ENCODE results near the gene PPIF. TPM values are rescaled to one million over a fixed set of nuclear protein-coding genes. Genes with fewer than 3 reads are reported as not detected.

The PPIF gene
- total RNA-seq, 1 donor from 2014 or later = 139 TPM

DNA sequence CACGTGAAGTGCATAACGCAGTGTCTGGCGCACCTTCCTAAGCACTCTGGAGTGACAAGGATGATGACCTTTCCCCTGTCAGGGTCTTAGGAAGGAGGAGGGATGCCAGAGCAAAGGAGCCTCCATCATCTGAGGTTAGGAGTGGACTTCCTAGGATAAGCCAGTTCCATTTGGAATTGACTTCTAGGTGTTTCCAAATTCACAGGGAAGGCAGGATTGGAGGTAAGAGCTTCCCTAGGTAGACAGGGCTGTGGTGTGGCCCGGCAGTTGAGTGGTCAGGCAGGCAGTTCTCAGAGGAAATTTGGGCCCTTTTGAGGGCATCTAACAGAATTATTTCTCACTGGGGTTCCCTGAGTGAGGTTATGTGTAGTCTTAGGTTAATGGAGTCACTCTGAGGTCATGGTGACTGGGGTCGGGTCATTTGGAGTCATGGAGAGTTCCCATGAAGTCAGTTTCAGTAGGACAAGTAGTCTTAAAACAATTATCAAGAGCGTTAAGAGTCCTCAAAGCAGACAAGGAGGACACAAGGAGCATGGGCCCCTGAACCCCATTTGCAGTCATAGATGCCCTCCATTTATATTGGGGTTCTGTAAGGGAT, 8.2 kb downstream of the PPIF start:
- intact Hi-C loops (cut with micrococcal nuclease) = no loop called here
- no peak for ATAC-seq
- DNase-seq = no peak

DNA sequence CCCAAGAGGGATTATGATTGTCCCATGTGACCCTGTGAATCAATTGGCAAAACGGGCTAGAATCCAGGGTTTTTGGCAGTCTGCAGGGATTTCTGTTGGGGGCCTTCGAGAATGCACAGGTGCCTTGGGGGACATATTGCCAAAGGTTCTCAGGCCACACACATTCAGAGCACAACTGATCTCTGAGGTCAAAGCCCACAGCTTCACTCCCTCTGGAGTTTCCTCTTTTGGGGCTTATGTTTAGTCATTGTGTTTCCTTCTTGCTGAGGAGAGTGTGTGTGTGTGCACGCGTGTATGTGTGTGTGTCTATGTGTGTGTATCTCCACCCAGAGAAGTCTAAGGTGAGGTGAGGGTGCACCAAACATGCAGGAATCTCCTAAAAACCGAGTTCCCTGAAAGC, 8.8 kb downstream of the PPIF start:
- intact Hi-C loops (cut with micrococcal nuclease) = no loop called here
- no peak for DNase-seq
- peak; percentile 5 for ATAC-seq

DNA sequence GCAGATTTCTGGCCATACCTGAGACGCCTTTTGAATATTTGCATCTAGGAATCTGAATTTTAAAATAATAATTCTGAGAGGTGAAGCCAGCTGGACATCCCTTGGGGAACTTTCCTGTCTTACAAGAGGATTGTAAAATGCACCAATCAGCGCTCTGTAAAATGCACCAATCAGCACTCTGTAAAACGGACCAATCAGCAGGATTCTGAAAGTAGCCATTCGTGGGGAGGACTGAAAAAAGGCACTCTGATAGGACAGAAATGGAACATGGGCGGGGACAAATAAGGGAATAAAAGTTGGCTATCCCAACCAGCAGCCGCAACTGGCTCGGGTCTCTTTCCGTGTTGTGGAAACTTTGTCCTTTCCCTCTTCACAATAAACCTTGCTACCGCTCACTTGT, 9.9 kb downstream of the PPIF start:
- DNase-seq (no peak), ATAC-seq (no peak)
- intact Hi-C loops (cut with micrococcal nuclease) = no loop called here

DNA sequence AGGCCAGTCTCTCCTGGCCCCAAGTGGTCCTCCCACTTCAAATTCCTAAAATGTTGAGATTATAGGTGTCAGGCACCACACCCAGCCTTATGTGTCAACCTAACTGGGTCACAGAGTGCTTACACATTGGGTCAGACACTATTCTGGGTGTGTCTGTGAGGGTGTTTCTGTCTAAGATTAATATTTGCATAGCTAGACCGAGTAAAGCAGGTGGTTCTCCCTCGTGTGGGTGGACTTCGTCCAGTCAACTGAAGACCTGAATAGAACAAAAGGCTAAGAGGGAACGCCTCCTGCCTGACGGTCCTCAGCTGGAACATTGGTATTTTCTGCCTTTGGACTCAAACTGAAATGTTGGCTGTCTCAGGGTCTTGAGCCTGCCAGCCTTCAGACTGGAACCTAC, 11.5 kb downstream of the PPIF start:
- DNase-seq = no peak
- intact Hi-C loops (cut with micrococcal nuclease) = no loop called here
- peak; percentile 31 for ATAC-seq

DNA sequence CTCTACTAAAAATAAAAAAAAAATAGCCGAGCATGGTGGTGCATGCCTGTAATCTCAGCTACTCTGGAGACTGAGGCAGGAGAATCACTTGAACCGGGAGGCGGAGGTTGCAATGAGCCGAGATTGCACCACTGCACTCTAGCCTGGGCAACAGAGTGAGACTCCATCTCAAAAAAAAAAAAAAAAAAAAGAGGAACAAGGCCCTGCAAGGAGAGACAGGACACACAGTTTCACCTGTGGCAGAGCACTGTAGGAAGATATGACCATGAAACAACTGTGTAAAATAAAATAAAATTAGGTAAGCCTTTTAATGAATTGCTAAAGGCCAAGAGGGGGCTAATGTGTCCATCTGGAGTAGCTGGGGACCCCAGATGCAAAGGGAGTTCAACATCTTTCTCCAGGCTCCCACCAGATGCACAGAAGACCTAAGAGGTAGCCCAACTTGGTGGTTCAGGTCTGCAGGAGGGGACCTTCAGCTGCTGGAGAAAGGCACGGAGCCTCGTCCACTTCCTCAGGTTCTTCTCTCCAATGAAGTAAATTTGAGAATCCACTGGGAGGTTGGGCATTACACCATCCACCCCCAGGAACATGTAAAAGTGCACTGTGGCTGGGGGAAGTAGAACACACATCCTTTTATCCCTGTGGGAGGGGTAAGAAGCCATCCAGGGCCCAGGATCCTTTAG, 12.7 kb downstream of the PPIF start:
- intact Hi-C loops (cut with micrococcal nuclease) = no loop called here
- DNase-seq (no peak), ATAC-seq (no peak)

DNA sequence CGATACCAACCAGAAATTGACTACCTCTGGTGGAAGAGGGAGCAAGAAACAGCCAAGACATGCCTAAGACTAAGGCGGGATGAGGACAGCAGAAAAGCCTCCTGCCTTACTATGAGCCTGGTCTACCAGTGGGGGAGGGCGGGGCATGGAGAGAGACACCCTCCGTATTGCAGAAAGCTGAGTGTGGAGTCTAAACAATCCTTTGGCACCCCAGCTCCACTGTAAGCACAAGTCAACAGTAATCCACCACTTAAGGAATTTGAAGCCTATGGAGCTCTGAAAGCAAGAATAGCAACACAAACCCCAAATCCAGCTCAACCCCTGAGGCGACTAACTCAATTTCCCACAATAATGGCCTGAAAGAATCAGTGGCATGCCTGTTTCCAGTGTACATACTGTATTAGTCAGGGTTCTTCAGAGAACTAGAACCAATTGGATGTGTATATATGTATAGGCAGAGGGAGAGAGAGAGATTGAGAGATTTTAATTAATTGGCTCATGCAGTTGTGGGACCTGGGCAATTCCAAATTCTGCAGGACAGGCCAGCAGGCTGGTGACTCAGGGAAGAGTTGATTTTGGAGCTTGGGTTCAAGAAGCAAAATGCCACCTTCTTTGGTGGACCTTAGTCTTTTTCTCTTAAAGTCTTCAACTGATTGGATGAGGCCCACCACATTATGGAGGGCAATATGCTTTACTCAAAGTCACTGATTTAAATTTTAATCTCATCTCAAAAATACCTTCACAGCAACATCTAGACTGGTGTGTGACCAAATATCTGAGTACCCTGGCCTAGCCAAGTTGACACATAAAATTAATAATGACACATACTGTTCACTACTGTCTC, 13.5 kb downstream of the PPIF start:
- DNase-seq (no peak), ATAC-seq (no peak)
- intact Hi-C loops (cut with micrococcal nuclease) = no loop called here

DNA sequence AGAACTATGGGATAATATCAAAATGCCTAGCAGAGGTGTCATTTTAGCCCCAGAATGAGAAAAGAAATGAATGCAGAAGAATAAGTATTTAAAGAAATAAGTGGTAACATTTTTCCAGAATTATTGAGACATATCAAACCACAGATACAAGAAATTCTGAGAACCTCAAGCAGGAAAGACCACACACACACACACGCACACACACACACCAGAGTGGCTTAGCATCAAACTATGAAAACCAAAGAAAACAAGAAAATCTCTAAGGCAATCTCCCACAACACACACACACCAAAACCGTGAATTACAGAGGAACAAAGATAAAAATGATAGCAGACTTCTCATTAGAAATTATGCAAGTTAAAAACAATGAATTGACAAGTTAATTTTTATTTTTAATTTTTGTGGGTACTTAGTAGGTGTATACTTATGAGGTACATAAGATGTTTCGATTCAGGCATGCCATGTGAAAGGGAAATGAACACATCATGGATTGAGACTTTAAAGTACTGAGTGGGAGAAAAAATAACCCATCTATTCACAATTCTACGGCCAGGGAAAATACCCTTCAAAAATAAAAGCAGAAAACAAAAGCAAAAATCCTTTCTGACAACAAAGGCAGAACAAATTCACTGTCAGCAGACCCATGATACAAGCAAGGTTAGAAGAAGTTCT, 14.6 kb downstream of the PPIF start:
- no peak for DNase-seq
- intact Hi-C loops (cut with micrococcal nuclease) = no loop called here
- no peak for ATAC-seq

DNA sequence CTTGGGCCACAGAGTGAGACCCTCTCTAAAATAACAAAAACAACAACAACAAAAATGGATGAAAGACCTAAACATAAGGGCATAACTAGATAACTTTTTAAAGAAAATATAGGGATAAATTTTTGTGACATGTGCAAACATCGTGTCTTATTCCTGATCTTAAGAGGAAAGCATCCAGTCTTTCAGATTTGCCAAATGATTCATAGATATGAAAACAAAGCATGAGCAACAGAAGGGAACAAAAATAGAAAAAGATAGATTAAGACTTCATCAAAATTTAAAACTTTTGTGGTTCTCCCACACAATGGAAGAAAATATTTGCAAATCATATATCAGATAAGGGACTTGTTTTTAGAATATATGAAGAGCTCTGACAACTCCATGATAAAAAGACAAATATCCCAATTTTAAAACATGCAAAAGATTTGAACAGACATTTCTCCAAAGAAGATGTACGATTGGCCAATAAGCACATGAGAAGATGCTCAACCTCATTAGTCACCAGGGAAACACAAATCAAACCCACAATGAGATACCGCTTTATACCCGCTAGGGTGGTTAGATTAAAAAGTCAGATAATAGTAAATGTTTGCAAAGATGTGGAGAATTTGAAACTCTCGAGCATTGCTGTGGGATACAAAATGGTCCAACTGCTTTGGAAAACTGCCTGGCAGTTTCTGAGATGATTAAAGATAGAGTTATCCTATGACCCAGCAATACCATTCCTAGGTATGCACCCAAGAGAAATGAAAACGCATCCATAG, 20.3 kb downstream of the PPIF start:
- no peak for ATAC-seq
- no peak for DNase-seq
- intact Hi-C loops (cut with micrococcal nuclease) = no loop called here

DNA sequence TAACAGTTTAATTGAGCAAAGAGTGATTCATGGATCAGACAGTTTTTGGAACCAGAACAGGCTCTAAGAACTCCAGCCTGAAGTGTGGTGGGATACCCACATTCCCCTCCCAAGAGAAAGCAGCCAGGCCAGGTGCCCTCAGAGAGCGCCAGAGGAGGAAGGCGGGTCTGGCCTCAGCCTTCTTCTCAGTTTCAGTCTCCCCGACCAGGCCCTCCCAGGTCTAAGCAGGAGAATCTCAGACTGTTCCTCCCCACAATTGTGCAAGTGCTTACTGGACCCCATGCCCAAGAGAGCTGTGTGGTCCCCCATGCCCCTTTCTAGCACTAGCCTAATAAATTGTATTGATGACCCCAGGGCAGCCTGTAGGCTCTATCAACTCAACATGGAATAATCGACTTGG, 25.6 kb downstream of the PPIF start:
- intact Hi-C loops (cut with micrococcal nuclease) = loop anchor here (5.0 kb wide), 1 partner anchor 114 kb away; no protein-coding TSS in a partner anchor
- DNase-seq (no peak), ATAC-seq (no peak)

DNA sequence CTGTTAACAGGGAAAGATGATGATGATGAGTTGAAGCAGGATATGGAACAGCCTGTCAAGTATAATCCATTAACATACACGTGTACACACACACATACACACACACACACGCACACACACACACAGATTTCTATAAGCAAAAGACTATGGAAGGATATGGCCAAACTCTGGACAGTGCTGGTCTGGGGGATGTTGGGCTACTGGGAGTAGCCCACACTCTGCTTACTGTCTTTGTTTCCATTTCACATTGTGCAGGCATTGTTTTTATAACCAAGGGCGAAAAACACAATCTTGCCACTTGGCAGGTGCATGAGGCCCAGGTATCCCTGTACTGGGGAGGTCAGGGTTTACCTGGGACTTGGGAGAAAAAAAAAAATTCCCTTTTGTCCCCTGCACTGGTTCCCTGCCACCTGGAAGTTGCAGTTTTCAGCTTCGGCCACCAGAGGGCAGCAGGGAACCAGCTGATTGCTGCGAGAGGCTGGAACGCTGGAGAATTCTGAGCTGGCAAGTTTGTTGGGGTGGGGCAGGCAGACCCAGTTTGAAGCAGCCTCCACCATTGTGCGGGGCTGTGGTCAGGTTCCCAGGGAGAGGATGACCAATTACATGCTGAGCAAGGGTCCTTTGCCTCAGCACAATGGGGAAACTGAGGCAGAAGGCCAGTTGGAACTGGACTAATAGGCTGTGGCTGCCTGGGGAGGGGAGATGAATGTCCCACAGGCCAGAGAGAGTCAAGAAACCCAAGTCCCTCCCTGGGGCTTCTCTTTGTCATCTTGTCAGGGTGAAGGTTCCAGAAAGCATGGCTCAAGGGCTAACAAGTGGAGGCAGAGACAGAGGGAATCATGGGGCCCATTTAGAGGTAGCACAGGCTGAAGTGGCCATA, 27.3 kb downstream of the PPIF start:
- intact Hi-C loops (cut with micrococcal nuclease) = loop anchor here (5.0 kb wide), 1 partner anchor 113 kb away; no protein-coding TSS in a partner anchor
- DNase-seq (peak; percentile 86), ATAC-seq (peak; percentile 60)

DNA sequence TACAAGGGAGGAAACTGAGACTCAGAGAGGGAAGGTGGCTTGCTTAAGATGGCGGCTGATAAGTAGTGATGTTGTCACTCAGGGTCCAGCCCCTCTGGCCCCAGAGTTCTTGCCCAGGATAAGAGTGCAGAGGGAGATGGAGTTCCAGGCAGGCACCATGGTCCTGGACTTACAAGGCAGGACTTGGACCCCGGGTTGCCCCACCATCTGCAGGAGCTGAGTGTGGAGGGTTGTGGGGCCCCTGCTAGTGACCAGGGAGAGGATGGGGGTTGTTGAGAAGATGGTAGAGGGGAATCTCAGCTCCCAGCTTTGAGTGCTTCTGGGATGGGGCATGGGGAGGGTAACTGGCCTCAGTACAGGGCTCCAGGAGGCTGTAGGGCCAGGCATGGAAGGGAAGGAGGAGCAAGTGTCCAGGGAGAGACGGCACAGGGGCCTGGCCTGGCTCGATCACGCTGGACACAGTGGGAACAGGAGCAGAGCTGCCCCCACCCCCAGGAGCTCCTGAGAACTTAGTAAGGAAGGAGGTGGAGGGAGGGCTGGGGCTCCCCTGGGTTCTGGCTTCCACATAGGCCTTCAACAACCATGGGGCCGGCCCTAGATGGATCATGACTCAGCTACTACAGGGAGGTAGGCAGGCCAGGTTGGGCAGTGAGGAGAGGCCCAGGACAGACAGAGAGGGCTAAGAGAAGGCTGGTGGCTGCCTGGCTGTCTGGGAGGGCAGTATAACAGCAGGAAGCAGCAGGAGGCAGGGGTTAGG, 28.2 kb downstream of the PPIF start:
- DNase-seq = no peak
- no peak for ATAC-seq
- intact Hi-C loops (cut with micrococcal nuclease) = no loop called here

DNA sequence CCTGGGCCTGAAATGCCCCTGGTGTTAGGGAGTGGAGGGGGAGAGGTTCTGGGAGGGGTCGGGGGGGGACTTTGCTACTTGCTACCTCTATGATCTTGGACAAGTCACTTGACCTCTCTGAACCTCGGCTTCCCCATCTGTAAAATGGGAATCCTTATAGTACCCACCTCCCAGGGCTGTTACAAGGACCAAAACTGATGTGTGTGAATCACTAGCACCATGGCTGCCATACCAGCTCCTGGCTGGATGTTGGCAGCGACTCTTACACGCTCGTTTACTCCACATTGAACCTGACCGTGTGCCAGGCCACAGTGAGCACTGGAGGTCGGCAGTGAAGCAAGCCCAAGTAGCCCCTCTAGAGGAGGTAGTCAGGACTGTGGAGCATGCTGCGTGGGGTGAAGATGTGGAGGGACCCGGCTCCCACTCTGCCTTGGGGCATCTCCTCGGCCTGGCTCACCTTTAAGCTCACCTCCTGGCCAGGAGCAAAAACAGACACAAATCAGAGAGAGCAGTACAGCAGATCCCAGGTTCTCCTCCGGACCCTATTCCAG, 28.9 kb downstream of the PPIF start:
- DNase-seq (no peak), ATAC-seq (no peak)
- intact Hi-C loops (cut with micrococcal nuclease) = no loop called here

DNA sequence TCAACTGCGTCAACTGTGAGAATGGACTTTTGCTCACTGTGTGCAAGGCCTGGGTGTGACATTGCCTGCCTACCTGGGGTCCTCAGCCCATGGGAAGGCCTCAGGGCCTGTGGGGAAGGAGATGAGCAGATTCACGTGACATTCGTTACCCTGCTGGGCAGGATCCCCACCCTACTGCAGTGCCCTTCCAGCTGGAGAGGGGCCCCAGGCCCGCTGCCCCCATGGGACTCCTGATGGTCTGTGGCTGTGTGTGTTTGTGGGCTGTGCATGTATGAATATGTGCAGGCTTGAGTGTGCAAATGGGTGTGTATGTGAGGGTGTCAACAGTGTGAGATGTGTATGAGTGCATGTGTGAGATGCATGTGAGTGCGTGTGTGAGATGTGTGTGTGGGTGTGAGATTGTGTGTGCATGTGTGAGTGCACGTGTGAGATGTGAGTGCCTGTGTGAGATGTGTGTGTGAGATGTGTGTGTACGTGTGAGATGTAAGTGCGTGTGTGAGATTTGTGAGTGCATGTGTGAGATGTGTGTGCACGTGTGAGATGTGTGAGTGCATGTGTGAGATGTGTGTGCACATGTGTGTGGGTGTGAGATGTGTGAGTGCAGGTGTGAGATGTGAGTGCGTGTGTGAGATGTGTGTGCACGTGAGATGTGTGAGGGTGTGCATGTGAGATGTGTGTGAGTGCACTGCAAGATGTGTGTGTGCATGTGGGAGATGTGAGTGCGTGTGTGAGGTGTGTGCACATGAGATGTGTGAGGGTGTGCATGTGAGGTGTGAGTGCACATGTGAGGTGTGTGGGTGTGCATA, 29.7 kb downstream of the PPIF start:
- intact Hi-C loops (cut with micrococcal nuclease) = no loop called here
- ATAC-seq (no peak), DNase-seq (no peak)

DNA sequence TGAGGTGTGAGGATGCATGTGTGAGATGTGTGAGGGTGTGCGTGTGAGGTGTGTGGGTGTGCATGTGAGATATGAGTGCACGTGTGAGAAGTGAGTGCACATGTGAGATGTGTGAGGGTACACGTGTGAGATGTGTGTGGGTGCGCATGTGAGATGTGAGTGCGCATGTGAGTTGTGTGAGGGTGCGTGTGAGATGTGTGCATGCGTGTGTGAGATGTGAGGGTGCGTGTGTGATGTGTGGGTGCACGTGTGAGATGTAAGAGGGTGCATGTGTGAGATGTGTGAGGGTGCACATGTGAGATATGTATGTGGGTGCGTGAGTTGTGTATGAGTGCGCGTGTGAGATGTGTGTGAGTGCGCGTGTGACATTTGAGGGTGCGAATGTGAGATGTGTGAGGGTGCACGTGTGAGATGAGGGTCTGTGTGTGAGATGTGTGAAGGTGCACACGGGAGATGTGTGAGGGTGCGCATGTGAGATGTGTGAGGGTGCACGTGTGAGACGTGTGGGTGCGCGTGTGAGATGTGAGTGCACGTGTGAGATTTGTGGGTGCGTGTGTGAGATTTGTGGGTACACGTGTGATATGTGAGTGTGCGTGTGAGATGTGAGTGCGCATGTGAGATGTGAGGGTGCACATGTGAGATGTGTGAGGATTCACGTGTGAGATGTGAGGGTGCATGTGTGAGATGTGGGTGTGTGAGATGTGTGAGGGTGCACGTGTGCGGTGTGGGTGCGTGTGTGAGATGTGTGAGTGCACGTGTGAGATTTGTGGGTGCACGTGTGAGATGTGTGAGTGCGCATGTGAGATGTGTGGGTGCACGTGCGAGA, 30.5 kb downstream of the PPIF start:
- ATAC-seq (no peak), DNase-seq (no peak)
- intact Hi-C loops (cut with micrococcal nuclease) = no loop called here

DNA sequence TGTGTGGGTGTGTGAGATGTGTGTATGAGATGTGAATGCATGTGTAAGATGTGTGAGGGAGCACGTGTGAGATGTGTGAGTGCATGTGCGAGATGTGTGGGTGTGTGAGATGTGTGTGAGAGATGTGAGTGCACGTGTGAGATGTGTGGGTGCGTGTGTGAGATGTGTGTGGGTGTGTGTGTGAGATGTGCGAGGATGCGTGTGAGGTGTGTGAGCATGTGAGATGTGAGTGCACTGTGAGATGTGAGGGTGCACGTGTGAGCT, 31.0 kb downstream of the PPIF start:
- intact Hi-C loops (cut with micrococcal nuclease) = no loop called here
- no peak for DNase-seq
- ATAC-seq = no peak

Measured in left ventricle myocardium superior (tissue), 1 donor.